Nephron (organoid): ENCODE measurements around the gene CCDC71.
A peak's percentile ranks its signal among the peaks of the same experiment; 100 is the strongest.

ENCODE experiments used
- H3K27ac Mint-ChIP-seq, 3 experiments: 2 replicates each; pipeline ENCODE4 v1.8.0; 2020; ENCODE audit warnings: mixed read lengths in 3 of 3, mild to moderate bottlenecking in 2 of 3, moderate library complexity in 1 of 3
- H3K27me3 Mint-ChIP-seq: 2 replicates; pipeline ENCODE4 v1.8.0; 2021; ENCODE audit warnings: low read depth, mild to moderate bottlenecking, moderate library complexity, mixed read lengths
- H3K36me3 Mint-ChIP-seq: 2 replicates; pipeline ENCODE4 v1.8.0; 2020; ENCODE audit warnings: low read depth, mixed read lengths
- H3K4me1 Mint-ChIP-seq: 2 replicates; pipeline ENCODE4 v1.8.0; 2020; ENCODE audit warnings: mixed read lengths
- H3K4me3 Mint-ChIP-seq, 3 experiments: 2 replicates each; pipeline ENCODE4 v1.8.0; 2020; ENCODE audit warnings: mild to moderate bottlenecking in 3 of 3, mixed read lengths in 3 of 3, moderate library complexity in 2 of 3
- H3K9me3 Mint-ChIP-seq: 2 replicates; pipeline ENCODE4 v1.8.0; 2020; ENCODE audit warnings: mixed read lengths
- CTCF ChIP-seq, 3 experiments: fragments of 200-600 bp; sonication (generic); IDR thresholded peaks; one replicate each; pipeline ENCODE4 v1.5.0; 2021; ENCODE audit warnings: antibody characterized with exemption in 3 of 3; ENCODE audit not compliant: unreplicated experiment in 3 of 3

The CCDC71 gene

GRCh38 chr3:49161197-49161596, 4.9 kb downstream of the CCDC71 start:
- Mint-ChIP-seq H3K36me3 (peaks cover 16% of the 10 kb centered on the region), H3K4me3 (no peak overlapping the region), H3K27ac (no peak overlapping the region), H3K4me1 (peaks cover 17% of the 10 kb centered on the region), H3K27me3 (no peaks in the 10 kb centered on the region), H3K9me3 (no peaks in the 10 kb centered on the region)
- TF ChIP-seq CTCF (IDR thresholded peaks at IDR 0.05; ENCODE audit: unreplicated experiment in 3 of 3) = no peak

GRCh38 chr3:49158792-49159191, 7.3 kb downstream of the CCDC71 start:
- no peak for TF ChIP-seq CTCF (IDR thresholded peaks at IDR 0.05; ENCODE audit: unreplicated experiment in 3 of 3)
- Mint-ChIP-seq H3K9me3 (no peaks in the 10 kb centered on the region), H3K27ac (no peak overlapping the region), H3K4me1 (peaks cover 5% of the 10 kb centered on the region), H3K4me3 (no peak overlapping the region), H3K27me3 (no peaks in the 10 kb centered on the region), H3K36me3 (peaks cover 7% of the 10 kb centered on the region)

GRCh38 chr3:49158103-49158709, 7.9 kb downstream of the CCDC71 start:
- Mint-ChIP-seq H3K36me3 (peaks cover 3% of the 10 kb centered on the region), H3K4me1 (peaks cover 5% of the 10 kb centered on the region), H3K27ac (peak overlapping the region in 1 of 3 experiments; percentile 14), H3K4me3 (no peak overlapping the region), H3K9me3 (no peaks in the 10 kb centered on the region), H3K27me3 (no peaks in the 10 kb centered on the region)
- TF ChIP-seq CTCF (IDR thresholded peaks at IDR 0.05; ENCODE audit: unreplicated experiment in 3 of 3) = peak in 1 of 3 experiments; percentile 17

GRCh38 chr3:49157289-49157688, 8.8 kb downstream of the CCDC71 start:
- Mint-ChIP-seq H3K36me3 (peaks cover 3% of the 10 kb centered on the region), H3K4me3 (no peak overlapping the region), H3K27ac (no peak overlapping the region), H3K9me3 (no peaks in the 10 kb centered on the region), H3K27me3 (no peaks in the 10 kb centered on the region), H3K4me1 (peaks cover 5% of the 10 kb centered on the region)
- TF ChIP-seq CTCF (IDR thresholded peaks at IDR 0.05; ENCODE audit: unreplicated experiment in 3 of 3) = no peak

GRCh38 chr3:49153349-49153912, 12.7 kb downstream of the CCDC71 start:
- H3K27me3 Mint-ChIP-seq = no peaks in the 10 kb centered on the region
- H3K4me3 Mint-ChIP-seq = no peak overlapping the region
- H3K36me3 Mint-ChIP-seq = no peaks in the 10 kb centered on the region
- H3K4me1 Mint-ChIP-seq = peaks cover 5% of the 10 kb centered on the region
- H3K9me3 Mint-ChIP-seq = no peaks in the 10 kb centered on the region
- TF ChIP-seq CTCF (IDR thresholded peaks at IDR 0.05; ENCODE audit: unreplicated experiment in 3 of 3) = no peak
- H3K27ac Mint-ChIP-seq = no peak overlapping the region

- TF ChIP-seq CTCF (IDR thresholded peaks at IDR 0.05; ENCODE audit: unreplicated experiment in 3 of 3) = no peak
- no peak overlapping the region for H3K27ac Mint-ChIP-seq
Measured at GRCh38 chr3:49151610-49152009, 14.5 kb downstream of the CCDC71 start.

More at GRCh38 chr3:49151610-49152009, 14.5 kb downstream of the CCDC71 start:
- H3K27me3 Mint-ChIP-seq = no peaks in the 10 kb centered on the region
- no peaks in the 10 kb centered on the region for H3K9me3 Mint-ChIP-seq
- H3K36me3 Mint-ChIP-seq = no peaks in the 10 kb centered on the region
- no peaks in the 10 kb centered on the region for H3K4me1 Mint-ChIP-seq
- H3K4me3 Mint-ChIP-seq = no peak overlapping the region
